Neural progenitor cell (in vitro differentiated cells): ENCODE results near the gene B3GAT2. TPM values are rescaled to one million over a fixed set of nuclear protein-coding genes. Genes with fewer than 3 reads are reported as not detected.

Source experiments
- DNase-seq: peaks from one replicate; pipeline ENCODE4 v3.0.0-alpha.2; 2016; ENCODE audit warnings: low spot score
- H2AFZ ChIP-seq: fragments of 200-600 bp; sonication (generic); replicated peaks from 2 replicates; pipeline ENCODE4 v1.6.1; 2016; ENCODE audit warnings: antibody characterized with exemption
- H3F3A ChIP-seq: fragments of 200-600 bp; sonication (generic); 2 replicates; pipeline ENCODE4 v1.6.1; 2016; ENCODE audit warnings: antibody characterized with exemption, low read depth
- H3K27ac ChIP-seq: fragments of 200-600 bp; sonication (generic); 2 replicates; pipeline ENCODE4 v1.5.1; 2016; ENCODE audit warnings: mild to moderate bottlenecking
- H3K27me3 ChIP-seq: fragments of 200-600 bp; sonication (generic); 2 replicates; pipeline ENCODE4 v1.6.1; 2016; ENCODE audit warnings: mild to moderate bottlenecking, moderate library complexity
- H3K36me3 ChIP-seq: fragments of 200-600 bp; sonication (generic); 2 replicates; pipeline ENCODE4 v1.5.1; 2016
- H3K4me1 ChIP-seq: fragments of 200-600 bp; sonication (generic); 2 replicates; pipeline ENCODE4 v1.6.1; 2016; ENCODE audit warnings: mixed run types
- H3K4me2 ChIP-seq: fragments of 200-600 bp; sonication (generic); 2 replicates; pipeline ENCODE4 v1.6.1; 2016
- H3K4me3 ChIP-seq: fragments of 200-600 bp; sonication (generic); 2 replicates; pipeline ENCODE4 v1.5.1; 2016
- H3K79me2 ChIP-seq: fragments of 200-600 bp; sonication (generic); 2 replicates; pipeline ENCODE4 v1.6.1; 2016; ENCODE audit warnings: low read depth
- H3K9ac ChIP-seq: fragments of 200-600 bp; sonication (generic); 2 replicates; pipeline ENCODE4 v1.6.1; 2016
- H3K9me3 ChIP-seq: fragments of 200-600 bp; sonication (generic); 2 replicates; pipeline ENCODE4 v1.5.1; 2016; ENCODE audit warnings: low read depth
- H4K20me1 ChIP-seq: fragments of 200-600 bp; sonication (generic); 2 replicates; pipeline ENCODE4 v1.6.1; 2016; ENCODE audit warnings: low read depth
- H3K27ac Mint-ChIP-seq: 3 replicates; pipeline ENCODE4 v1.8.0; 2021; ENCODE audit warnings: mixed read lengths
- H3K27me3 Mint-ChIP-seq: 2 replicates; pipeline ENCODE4 v1.8.0; 2022; ENCODE audit warnings: low read depth, mild to moderate bottlenecking, inconsistent platforms, moderate library complexity, mixed read lengths; ENCODE audit not compliant: insufficient read depth
- H3K36me3 Mint-ChIP-seq: 3 replicates; pipeline ENCODE4 v1.8.0; 2021; ENCODE audit warnings: mixed read lengths
- H3K4me1 Mint-ChIP-seq: 3 replicates; pipeline ENCODE4 v1.8.0; 2021; ENCODE audit warnings: mixed read lengths
- H3K4me3 Mint-ChIP-seq: 3 replicates; pipeline ENCODE4 v1.8.0; 2021; ENCODE audit warnings: mild to moderate bottlenecking, moderate library complexity, mixed read lengths
- H3K9me3 Mint-ChIP-seq: 3 replicates; pipeline ENCODE4 v1.8.0; 2020; ENCODE audit warnings: mixed read lengths
- EZH2 ChIP-seq: fragments of 200-600 bp; sonication (generic); IDR thresholded peaks from 2 replicates; pipeline ENCODE4 v1.6.1; 2017; ENCODE audit warnings: antibody characterized with exemption, mild to moderate bottlenecking, moderate library complexity
- EZH2phosphoT487 ChIP-seq: fragments of 200-600 bp; sonication (generic); IDR thresholded peaks from 2 replicates; pipeline ENCODE4 v1.6.1; 2017; ENCODE audit warnings: antibody characterized with exemption
- total RNA-seq: library from RNA; depleted of rRNA; stranded (reverse); fragments of >200 nt; gene quantifications from 2 replicates; pipeline ENCODE4 v1.2.3, GENCODE V29; 2015; ENCODE audit warnings: low replicate concordance
- TF ChIP-seq, protein P1 (sequence below): fragments of 200-600 bp; sonication (generic); IDR thresholded peaks from 2 replicates; pipeline ENCODE4 v1.5.1; 2017; ENCODE audit warnings: antibody characterized with exemption, mild to moderate bottlenecking

The B3GAT2 gene
- total RNA-seq, 1 donor from 2014 or later: 0.71 TPM

- TF ChIP-seq, protein P1, sequence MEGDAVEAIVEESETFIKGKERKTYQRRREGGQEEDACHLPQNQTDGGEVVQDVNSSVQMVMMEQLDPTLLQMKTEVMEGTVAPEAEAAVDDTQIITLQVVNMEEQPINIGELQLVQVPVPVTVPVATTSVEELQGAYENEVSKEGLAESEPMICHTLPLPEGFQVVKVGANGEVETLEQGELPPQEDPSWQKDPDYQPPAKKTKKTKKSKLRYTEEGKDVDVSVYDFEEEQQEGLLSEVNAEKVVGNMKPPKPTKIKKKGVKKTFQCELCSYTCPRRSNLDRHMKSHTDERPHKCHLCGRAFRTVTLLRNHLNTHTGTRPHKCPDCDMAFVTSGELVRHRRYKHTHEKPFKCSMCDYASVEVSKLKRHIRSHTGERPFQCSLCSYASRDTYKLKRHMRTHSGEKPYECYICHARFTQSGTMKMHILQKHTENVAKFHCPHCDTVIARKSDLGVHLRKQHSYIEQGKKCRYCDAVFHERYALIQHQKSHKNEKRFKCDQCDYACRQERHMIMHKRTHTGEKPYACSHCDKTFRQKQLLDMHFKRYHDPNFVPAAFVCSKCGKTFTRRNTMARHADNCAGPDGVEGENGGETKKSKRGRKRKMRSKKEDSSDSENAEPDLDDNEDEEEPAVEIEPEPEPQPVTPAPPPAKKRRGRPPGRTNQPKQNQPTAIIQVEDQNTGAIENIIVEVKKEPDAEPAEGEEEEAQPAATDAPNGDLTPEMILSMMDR: no peak
- no peak overlapping the region for H2AFZ ChIP-seq
Observed at GRCh38 chr6:70846207-70846835, 110.5 kb downstream of the B3GAT2 start.

GRCh38 chr6:70844301-70844700, 112.6 kb downstream of the B3GAT2 start:
- Histone ChIP-seq H3K4me2 (no peak overlapping the region), H3K4me3 (no peak overlapping the region), H4K20me1 (no peaks in the 10 kb centered on the region), H3F3A (no peaks in the 10 kb centered on the region), H3K9ac (no peak overlapping the region), H3K9me3 (no peaks in the 10 kb centered on the region), H3K79me2 (no peaks in the 10 kb centered on the region), H2AFZ (no peak overlapping the region), H3K4me1 (peaks cover 7% of the 10 kb centered on the region), H3K36me3 (no peaks in the 10 kb centered on the region), H3K27ac (no peak overlapping the region), H3K27me3 (no peaks in the 10 kb centered on the region)
- H3K4me1 Mint-ChIP-seq: peaks cover 15% of the 10 kb centered on the region
- peaks cover 2% of the 10 kb centered on the region for H3K27me3 Mint-ChIP-seq
- no peak overlapping the region for H3K4me3 Mint-ChIP-seq
- no peaks in the 10 kb centered on the region for H3K9me3 Mint-ChIP-seq
- no peak for DNase-seq
- no peak overlapping the region for H3K27ac Mint-ChIP-seq
- peaks cover 1% of the 10 kb centered on the region for H3K36me3 Mint-ChIP-seq
- TF ChIP-seq, protein P1: no peak
- TF ChIP-seq EZH2: no peak
- no peak for TF ChIP-seq EZH2phosphoT487

More at GRCh38 chr6:70846207-70846835, 110.5 kb downstream of the B3GAT2 start:
- Histone ChIP-seq H3K27ac (no peak overlapping the region), H4K20me1 (no peaks in the 10 kb centered on the region), H3K27me3 (no peaks in the 10 kb centered on the region), H3K4me2 (no peak overlapping the region), H3K36me3 (no peaks in the 10 kb centered on the region), H3K9me3 (no peaks in the 10 kb centered on the region), H3F3A (no peaks in the 10 kb centered on the region), H3K4me3 (no peak overlapping the region), H3K9ac (no peak overlapping the region), H3K79me2 (no peaks in the 10 kb centered on the region), H3K4me1 (peaks cover 7% of the 10 kb centered on the region)
- H3K27ac Mint-ChIP-seq: peak overlapping the region; percentile 1
- H3K4me1 Mint-ChIP-seq: peaks cover 13% of the 10 kb centered on the region
- no peak for DNase-seq
- no peaks in the 10 kb centered on the region for H3K9me3 Mint-ChIP-seq
- peaks cover 1% of the 10 kb centered on the region for H3K36me3 Mint-ChIP-seq
- no peak overlapping the region for H3K4me3 Mint-ChIP-seq
- H3K27me3 Mint-ChIP-seq: no peaks in the 10 kb centered on the region

GRCh38 chr6:70843328-70843918, 113.4 kb downstream of the B3GAT2 start:
- H3K36me3 Mint-ChIP-seq: peaks cover 1% of the 10 kb centered on the region
- H3F3A ChIP-seq: no peaks in the 10 kb centered on the region

More at GRCh38 chr6:70843328-70843918, 113.4 kb downstream of the B3GAT2 start:
- Histone ChIP-seq H4K20me1 (no peaks in the 10 kb centered on the region), H3K79me2 (no peaks in the 10 kb centered on the region), H3K4me3 (no peak overlapping the region), H3K27me3 (no peaks in the 10 kb centered on the region), H3K4me2 (no peak overlapping the region), H3K27ac (no peak overlapping the region), H3K36me3 (no peaks in the 10 kb centered on the region), H3K9me3 (no peaks in the 10 kb centered on the region), H3K4me1 (peaks cover 7% of the 10 kb centered on the region), H2AFZ (no peak overlapping the region), H3K9ac (no peak overlapping the region)
- TF ChIP-seq EZH2phosphoT487 (no peak), EZH2 (no peak)
- TF ChIP-seq, protein P1: no peak
- DNase-seq: no peak
- H3K27me3 Mint-ChIP-seq: peaks cover 4% of the 10 kb centered on the region
- no peaks in the 10 kb centered on the region for H3K9me3 Mint-ChIP-seq
- no peak overlapping the region for H3K4me3 Mint-ChIP-seq
- peaks cover 17% of the 10 kb centered on the region for H3K4me1 Mint-ChIP-seq
- no peak overlapping the region for H3K27ac Mint-ChIP-seq
